ENCODE results near the gene HLX. TPM values are rescaled to one million over a fixed set of nuclear protein-coding genes. Genes with fewer than 3 reads are reported as not detected.

Gene HLX
- total RNA-seq, 1 experiment from 2014 or later: not detected

- Histone ChIP-seq H3K27ac (ENCODE audit: low read depth, low read length, poor library complexity, severe bottlenecking) (no peak overlapping the region), H3K36me3 (ENCODE audit: insufficient read depth, low read length, poor library complexity, severe bottlenecking) (no peaks in the 10 kb centered on the region), H3K27me3 (replicated peaks; ENCODE audit: insufficient read depth, low read depth, low read length, poor library complexity) (peaks cover 25% of the 10 kb centered on the region), H3K9me3 (ENCODE audit: low read depth, low read length, poor library complexity, severe bottlenecking) (no peaks in the 10 kb centered on the region), H3K4me3 (ENCODE audit: low read depth, low read length, poor library complexity, severe bottlenecking) (no peak overlapping the region), H3K4me1 (ENCODE audit: insufficient read depth, low read length, poor library complexity, severe bottlenecking) (no peaks in the 10 kb centered on the region)
- TF ChIP-seq CTCF (conservative IDR thresholded peaks at IDR 0.05; ENCODE audit: low read depth, low read length): no peak
- TF ChIP-seq EZH2 (IDR thresholded peaks at IDR 0.05; ENCODE audit: borderline replicate concordance, low read depth, low read length, poor library complexity, severe bottlenecking): no peak
- DNase-seq (ENCODE audit: low spot score): no peak
- intact Hi-C loops (cut with micrococcal nuclease; ENCODE audit: unreplicated experiment): no loop called here
- POLR2A ChIA-PET (ENCODE audit: low non-redundant PET): no interaction called here
- no TSS peak for BruUV-seq (replicated peaks)
- CTCF ChIA-PET: no interaction called here
Observed at GRCh38 chr1:220891224-220892085, 12.2 kb downstream of the HLX start.

- Histone ChIP-seq H3K4me3 (ENCODE audit: low read depth, low read length, poor library complexity, severe bottlenecking) (no peak overlapping the region), H3K4me1 (ENCODE audit: insufficient read depth, low read length, poor library complexity, severe bottlenecking) (no peaks in the 10 kb centered on the region), H3K27ac (ENCODE audit: low read depth, low read length, poor library complexity, severe bottlenecking) (no peak overlapping the region), H3K27me3 (replicated peaks; ENCODE audit: insufficient read depth, low read depth, low read length, poor library complexity) (peaks cover 22% of the 10 kb centered on the region), H3K9me3 (ENCODE audit: low read depth, low read length, poor library complexity, severe bottlenecking) (no peaks in the 10 kb centered on the region), H3K36me3 (ENCODE audit: insufficient read depth, low read length, poor library complexity, severe bottlenecking) (no peaks in the 10 kb centered on the region)
- BruUV-seq (replicated peaks): no TSS peak
- ChIA-PET POLR2A (ENCODE audit: low non-redundant PET) (no interaction called here), CTCF (no interaction called here)
- no peak for DNase-seq (ENCODE audit: low spot score)
- no peak for TF ChIP-seq EZH2 (IDR thresholded peaks at IDR 0.05; ENCODE audit: borderline replicate concordance, low read depth, low read length, poor library complexity, severe bottlenecking)
- no peak for TF ChIP-seq CTCF (conservative IDR thresholded peaks at IDR 0.05; ENCODE audit: low read depth, low read length)
- intact Hi-C loops (cut with micrococcal nuclease; ENCODE audit: unreplicated experiment): no loop called here
Observed at GRCh38 chr1:220892086-220892376, 12.8 kb downstream of the HLX start.

GRCh38 chr1:220892997-220893700, 13.9 kb downstream of the HLX start:
- peaks cover 12% of the 10 kb centered on the region for H3K27me3 ChIP-seq (replicated peaks; ENCODE audit: insufficient read depth, low read depth, low read length, poor library complexity)
- H3K4me3 ChIP-seq (ENCODE audit: low read depth, low read length, poor library complexity, severe bottlenecking): no peak overlapping the region
- CTCF ChIA-PET: no interaction called here
- no peaks in the 10 kb centered on the region for H3K9me3 ChIP-seq (ENCODE audit: low read depth, low read length, poor library complexity, severe bottlenecking)
- TF ChIP-seq EZH2 (IDR thresholded peaks at IDR 0.05; ENCODE audit: borderline replicate concordance, low read depth, low read length, poor library complexity, severe bottlenecking) (no peak), CTCF (conservative IDR thresholded peaks at IDR 0.05; ENCODE audit: low read depth, low read length) (no peak)
- intact Hi-C loops (cut with micrococcal nuclease; ENCODE audit: unreplicated experiment): no loop called here
- H3K36me3 ChIP-seq (ENCODE audit: insufficient read depth, low read length, poor library complexity, severe bottlenecking): no peaks in the 10 kb centered on the region
- POLR2A ChIA-PET (ENCODE audit: low non-redundant PET): no interaction called here
- no TSS peak for BruUV-seq (replicated peaks)
- H3K27ac ChIP-seq (ENCODE audit: low read depth, low read length, poor library complexity, severe bottlenecking): no peak overlapping the region
- no peak for DNase-seq (ENCODE audit: low spot score)
- no peaks in the 10 kb centered on the region for H3K4me1 ChIP-seq (ENCODE audit: insufficient read depth, low read length, poor library complexity, severe bottlenecking)
